Activated naive CD8-positive, alpha-beta T cell treated with anti-CD3 and anti-CD28 coated beads, Interleukin-2, amount 10 ng/mL, durations not matched to agents 7 days and 5 days (primary cell): Measurements from ENCODE around the gene BTG3. TPM values are rescaled to one million over a fixed set of nuclear protein-coding genes. Genes with fewer than 3 reads are reported as not detected.

ENCODE experiments used
- total RNA-seq, 2 experiments: library from RNA; stranded (reverse); gene quantifications; one replicate each; pipeline ENCODE4 v1.2.3, GENCODE V29; 2021

BTG3 gene
- total RNA-seq, 2 experiments from 2014 or later = 36.0 to 37.3 TPM

Other genes starting within 250 kb of the BTG3 start
- gene CXADR, start 99.9 kb downstream of the BTG3 start, total RNA-seq = under 1 TPM; 0.08 to 0.28 TPM
- gene C21orf91, start 206.5 kb upstream of the BTG3 start, total RNA-seq = 10 to 100 TPM; 67.9 to 75.2 TPM